Measurements from ENCODE around the gene RAP2C. TPM values are rescaled to one million over a fixed set of nuclear protein-coding genes. Genes with fewer than 3 reads are reported as not detected.

RAP2C gene
- total RNA-seq, 2 experiments from 2014 or later: 13.8 to 22.1 TPM

DNA sequence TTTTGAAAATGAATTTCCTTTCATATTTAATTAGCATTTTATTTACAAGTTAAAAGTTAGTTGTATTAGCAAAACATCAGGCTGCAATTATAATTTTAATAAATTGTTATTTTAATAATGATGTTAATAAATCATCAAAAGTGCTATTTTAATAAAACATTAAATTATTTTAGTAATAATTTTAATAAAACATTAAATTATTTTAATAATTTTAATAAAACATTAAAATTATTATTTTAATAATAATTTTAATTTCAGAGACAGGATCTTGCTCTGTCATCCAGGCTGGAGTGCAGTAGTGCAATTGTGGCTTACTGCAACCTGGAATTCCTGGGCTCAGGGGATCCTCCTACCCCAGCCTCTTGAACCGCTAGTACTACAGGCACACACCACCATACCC, 10.8 kb downstream of the RAP2C start:
- no peak overlapping the region for H2AFZ ChIP-seq (ENCODE audit: low read length)
- H3K4me1 ChIP-seq (ENCODE audit: insufficient read depth, low read length, poor library complexity, severe bottlenecking): no peaks in the 10 kb centered on the region
- H3K9me2 ChIP-seq (ENCODE audit: insufficient read depth, low read length): no peaks in the 10 kb centered on the region
- no TSS peak for BruUV-seq (replicated peaks)
- H3K9me3 ChIP-seq (ENCODE audit: low read length): no peaks in the 10 kb centered on the region
- no peaks in the 10 kb centered on the region; the same call in 1 of the 2 replicates for H3K79me2 ChIP-seq (ENCODE audit: insufficient read depth, low read depth, low read length)
- POLR2A ChIA-PET: interaction anchor here (0.7 to 0.9 kb wide), 2 partner anchors 11 to 1763 kb away, joined by 3 read pairs; no protein-coding TSS in a partner anchor
- no peaks in the 10 kb centered on the region; the same call in 1 of the 2 replicates for H4K20me1 ChIP-seq (ENCODE audit: insufficient read depth, low read length)
- peaks cover 51% of the 10 kb centered on the region for H3K36me3 ChIP-seq (ENCODE audit: insufficient read depth, low read length)
- TF ChIP-seq, protein P1, sequence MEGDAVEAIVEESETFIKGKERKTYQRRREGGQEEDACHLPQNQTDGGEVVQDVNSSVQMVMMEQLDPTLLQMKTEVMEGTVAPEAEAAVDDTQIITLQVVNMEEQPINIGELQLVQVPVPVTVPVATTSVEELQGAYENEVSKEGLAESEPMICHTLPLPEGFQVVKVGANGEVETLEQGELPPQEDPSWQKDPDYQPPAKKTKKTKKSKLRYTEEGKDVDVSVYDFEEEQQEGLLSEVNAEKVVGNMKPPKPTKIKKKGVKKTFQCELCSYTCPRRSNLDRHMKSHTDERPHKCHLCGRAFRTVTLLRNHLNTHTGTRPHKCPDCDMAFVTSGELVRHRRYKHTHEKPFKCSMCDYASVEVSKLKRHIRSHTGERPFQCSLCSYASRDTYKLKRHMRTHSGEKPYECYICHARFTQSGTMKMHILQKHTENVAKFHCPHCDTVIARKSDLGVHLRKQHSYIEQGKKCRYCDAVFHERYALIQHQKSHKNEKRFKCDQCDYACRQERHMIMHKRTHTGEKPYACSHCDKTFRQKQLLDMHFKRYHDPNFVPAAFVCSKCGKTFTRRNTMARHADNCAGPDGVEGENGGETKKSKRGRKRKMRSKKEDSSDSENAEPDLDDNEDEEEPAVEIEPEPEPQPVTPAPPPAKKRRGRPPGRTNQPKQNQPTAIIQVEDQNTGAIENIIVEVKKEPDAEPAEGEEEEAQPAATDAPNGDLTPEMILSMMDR (conservative IDR thresholded peaks at IDR 0.05; ENCODE audit: low read length): no peak
- TF ChIP-seq EZH2phosphoT487 (IDR thresholded peaks at IDR 0.05; ENCODE audit: borderline replicate concordance, low read depth, low read length): no peak
- no peak overlapping the region for H3K27ac ChIP-seq (ENCODE audit: low read depth, low read length, poor library complexity, severe bottlenecking)
- H3K4me2 ChIP-seq (ENCODE audit: low read length): no peak overlapping the region
- CTCF ChIA-PET (ENCODE audit: unreplicated experiment): no interaction called here
- intact Hi-C loops (cut with micrococcal nuclease; ENCODE audit: unreplicated experiment): no loop called here
- no peak for DNase-seq (ENCODE audit: low spot score)
- no peak overlapping the region for H3K4me3 ChIP-seq (ENCODE audit: low read depth, low read length, poor library complexity, severe bottlenecking)

DNA sequence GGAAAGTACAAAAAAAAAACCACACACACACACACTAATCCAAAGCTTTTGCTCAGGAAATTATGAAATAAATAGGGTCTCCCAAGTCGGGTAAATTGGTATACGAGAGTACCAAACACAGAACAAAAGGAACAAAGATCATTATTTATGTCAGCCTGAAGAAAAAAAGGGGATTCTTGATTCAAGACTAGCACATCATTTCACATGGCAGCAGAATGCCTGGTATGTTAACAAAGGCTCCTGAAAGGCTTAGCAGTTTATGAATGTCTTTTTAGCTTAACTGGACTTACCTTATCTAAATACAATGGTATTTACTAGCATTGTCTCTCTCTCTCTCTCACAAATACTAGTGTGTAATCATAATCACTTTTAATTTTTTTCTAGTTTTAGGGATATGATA, 11.3 kb downstream of the RAP2C start:
- BruUV-seq (replicated peaks): no TSS peak
- Histone ChIP-seq H3K79me2 (ENCODE audit: insufficient read depth, low read depth, low read length) (no peaks in the 10 kb centered on the region; the same call in 1 of the 2 replicates), H3K9me2 (ENCODE audit: insufficient read depth, low read length) (no peaks in the 10 kb centered on the region), H2AFZ (ENCODE audit: low read length) (no peak overlapping the region), H3K4me1 (ENCODE audit: insufficient read depth, low read length, poor library complexity, severe bottlenecking) (no peaks in the 10 kb centered on the region), H3K4me2 (ENCODE audit: low read length) (no peak overlapping the region), H3K36me3 (ENCODE audit: insufficient read depth, low read length) (peaks cover 49% of the 10 kb centered on the region), H4K20me1 (ENCODE audit: insufficient read depth, low read length) (no peaks in the 10 kb centered on the region; the same call in 1 of the 2 replicates), H3K27ac (ENCODE audit: low read depth, low read length, poor library complexity, severe bottlenecking) (no peak overlapping the region), H3K4me3 (ENCODE audit: low read depth, low read length, poor library complexity, severe bottlenecking) (no peak overlapping the region), H3K9me3 (ENCODE audit: low read length) (no peaks in the 10 kb centered on the region)
- ChIA-PET CTCF (ENCODE audit: unreplicated experiment) (no interaction called here), POLR2A (interaction anchor here (0.7 to 1.0 kb wide), 4 partner anchors 9 to 1763 kb away, joined by 3 read pairs; no protein-coding TSS in a partner anchor)
- no peak for DNase-seq (ENCODE audit: low spot score)
- TF ChIP-seq, protein P1 (conservative IDR thresholded peaks at IDR 0.05; ENCODE audit: low read length): no peak
- TF ChIP-seq EZH2phosphoT487 (IDR thresholded peaks at IDR 0.05; ENCODE audit: borderline replicate concordance, low read depth, low read length): no peak
- intact Hi-C loops (cut with micrococcal nuclease; ENCODE audit: unreplicated experiment): no loop called here

DNA sequence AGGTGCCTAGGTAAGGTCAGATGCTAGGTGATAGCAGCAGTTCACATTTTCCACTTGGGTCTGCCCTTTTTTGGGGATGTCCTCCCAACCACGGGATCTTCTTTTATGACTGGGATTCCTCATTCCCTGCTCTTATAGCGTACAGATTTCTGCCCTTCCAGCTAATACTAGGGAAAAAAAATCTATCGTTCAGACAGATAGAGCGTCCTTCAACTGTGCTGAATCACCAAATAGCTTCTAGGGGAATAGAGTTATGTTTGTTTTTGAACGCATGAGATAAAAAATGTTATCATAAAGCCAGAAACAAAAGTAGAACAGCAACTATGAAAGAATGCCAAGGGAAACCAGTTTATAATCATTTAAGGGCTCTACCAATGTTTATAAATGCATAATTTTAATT, 13.0 kb downstream of the RAP2C start:
- no peak overlapping the region for H2AFZ ChIP-seq (ENCODE audit: low read length)
- ChIA-PET POLR2A (no interaction called here), CTCF (ENCODE audit: unreplicated experiment) (no interaction called here)
- H3K9me3 ChIP-seq (ENCODE audit: low read length): no peaks in the 10 kb centered on the region
- H3K4me3 ChIP-seq (ENCODE audit: low read depth, low read length, poor library complexity, severe bottlenecking): no peak overlapping the region
- H3K4me1 ChIP-seq (ENCODE audit: insufficient read depth, low read length, poor library complexity, severe bottlenecking): no peaks in the 10 kb centered on the region
- H3K9me2 ChIP-seq (ENCODE audit: insufficient read depth, low read length): no peaks in the 10 kb centered on the region
- no TSS peak for BruUV-seq (replicated peaks)
- TF ChIP-seq, protein P1 (conservative IDR thresholded peaks at IDR 0.05; ENCODE audit: low read length): no peak
- TF ChIP-seq EZH2phosphoT487 (IDR thresholded peaks at IDR 0.05; ENCODE audit: borderline replicate concordance, low read depth, low read length): no peak
- peaks cover 39% of the 10 kb centered on the region for H3K36me3 ChIP-seq (ENCODE audit: insufficient read depth, low read length)
- DNase-seq (ENCODE audit: low spot score): no peak
- H3K27ac ChIP-seq (ENCODE audit: low read depth, low read length, poor library complexity, severe bottlenecking): no peak overlapping the region
- H4K20me1 ChIP-seq (ENCODE audit: insufficient read depth, low read length): no peaks in the 10 kb centered on the region; the same call in 1 of the 2 replicates
- H3K4me2 ChIP-seq (ENCODE audit: low read length): no peak overlapping the region
- intact Hi-C loops (cut with micrococcal nuclease; ENCODE audit: unreplicated experiment): no loop called here
- no peaks in the 10 kb centered on the region; the same call in 1 of the 2 replicates for H3K79me2 ChIP-seq (ENCODE audit: insufficient read depth, low read depth, low read length)

Data from OCI-LY7 (cell line).